Colonic mucosa (tissue), 4 donors: ENCODE data around the gene EVI5. TPM values are rescaled to one million over a fixed set of nuclear protein-coding genes. Genes with fewer than 3 reads are reported as not detected.

ENCODE experiments used
- DNase-seq: peaks from one replicate; pipeline ENCODE4 v3.0.0-alpha.2; 2020
- H3K27ac ChIP-seq: fragments of 200-600 bp; one replicate; pipeline ENCODE4 v1.8.0; 2021
- H3K27me3 ChIP-seq: fragments of 200-600 bp; one replicate; pipeline ENCODE4 v1.8.0; 2021
- H3K36me3 ChIP-seq: fragments of 200-600 bp; one replicate; pipeline ENCODE4 v1.8.0; 2021
- H3K4me1 ChIP-seq: fragments of 200-600 bp; one replicate; pipeline ENCODE4 v1.8.0; 2021; ENCODE audit warnings: mild to moderate bottlenecking
- H3K4me3 ChIP-seq: fragments of 200-600 bp; one replicate; pipeline ENCODE4 v1.8.0; 2021
- H3K9ac ChIP-seq, 2 donors: one replicate each; pipeline ENCODE4 v1.7.0; 2013; ENCODE audit warnings: control low read depth in 2 of 2, low read depth in 2 of 2, low read length in 2 of 2
- H3K9me3 ChIP-seq: fragments of 200-600 bp; one replicate; pipeline ENCODE4 v1.8.0; 2021
- intact Hi-C: fragments of 100-400 bp; cut with DNase I; formaldehyde crosslinking; loops from one replicate; pipeline ENCODE4 v1.14.1; 2022
- total RNA-seq, 2 donors: library from RNA; stranded (reverse); fragmentation: NEBNext Ultra II Directional in 1 of 2; extraction: Animal tissue kit (Norgen Biotek cat#: 25700) in 1 of 2; gene quantifications; one replicate each; pipeline ENCODE4 v1.2.1, GENCODE V29; 2021
- TF ChIP-seq, protein P1 (sequence below): fragments of 200-600 bp; IDR thresholded peaks from one replicate; pipeline ENCODE4 v1.8.0; 2022; ENCODE audit warnings: antibody characterized with exemption, mild to moderate bottlenecking
- donor health status: healthy.
- donor health status: DM: no; HTN: no; CAD: no.
- donor health status: DM: no; HTN: no; CAD: no.

Gene EVI5
- total RNA-seq, 2 donors from 2014 or later: 23.9 to 29.0 TPM

DNA sequence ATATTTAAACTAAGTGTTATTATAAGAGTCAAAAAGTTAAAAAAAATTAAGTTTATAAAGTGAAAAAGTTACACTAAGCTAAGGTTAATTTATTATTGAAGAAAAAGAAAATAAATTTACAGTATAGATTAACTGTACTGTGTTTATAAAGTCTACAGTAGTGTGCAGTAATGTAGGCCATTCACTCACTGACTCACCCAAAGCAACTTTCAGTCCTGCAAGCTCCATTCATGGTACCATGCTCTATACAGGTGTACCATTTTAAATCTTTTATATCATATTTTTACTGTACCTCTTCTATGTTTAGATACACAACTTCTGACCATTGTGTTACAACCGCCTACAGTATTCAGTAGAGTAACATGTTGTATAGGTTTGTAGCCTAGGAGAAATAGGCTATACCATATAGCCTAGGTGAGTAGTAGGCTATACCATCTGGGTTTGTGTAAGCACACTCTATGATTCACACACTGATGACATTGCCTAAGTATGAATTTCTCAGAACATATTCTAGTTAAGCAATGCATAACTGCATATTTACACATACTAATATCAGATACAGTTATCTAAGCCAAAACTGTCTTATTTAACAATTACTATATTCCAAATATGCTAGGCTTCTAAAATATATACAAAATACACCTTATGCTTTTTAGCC, 217.6 kb downstream of the EVI5 start:
- no peak overlapping the region for H3K9ac ChIP-seq
- TF ChIP-seq, protein P1, sequence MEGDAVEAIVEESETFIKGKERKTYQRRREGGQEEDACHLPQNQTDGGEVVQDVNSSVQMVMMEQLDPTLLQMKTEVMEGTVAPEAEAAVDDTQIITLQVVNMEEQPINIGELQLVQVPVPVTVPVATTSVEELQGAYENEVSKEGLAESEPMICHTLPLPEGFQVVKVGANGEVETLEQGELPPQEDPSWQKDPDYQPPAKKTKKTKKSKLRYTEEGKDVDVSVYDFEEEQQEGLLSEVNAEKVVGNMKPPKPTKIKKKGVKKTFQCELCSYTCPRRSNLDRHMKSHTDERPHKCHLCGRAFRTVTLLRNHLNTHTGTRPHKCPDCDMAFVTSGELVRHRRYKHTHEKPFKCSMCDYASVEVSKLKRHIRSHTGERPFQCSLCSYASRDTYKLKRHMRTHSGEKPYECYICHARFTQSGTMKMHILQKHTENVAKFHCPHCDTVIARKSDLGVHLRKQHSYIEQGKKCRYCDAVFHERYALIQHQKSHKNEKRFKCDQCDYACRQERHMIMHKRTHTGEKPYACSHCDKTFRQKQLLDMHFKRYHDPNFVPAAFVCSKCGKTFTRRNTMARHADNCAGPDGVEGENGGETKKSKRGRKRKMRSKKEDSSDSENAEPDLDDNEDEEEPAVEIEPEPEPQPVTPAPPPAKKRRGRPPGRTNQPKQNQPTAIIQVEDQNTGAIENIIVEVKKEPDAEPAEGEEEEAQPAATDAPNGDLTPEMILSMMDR: no peak
- no peaks in the 10 kb centered on the region for H3K36me3 ChIP-seq
- DNase-seq: no peak
- H3K27me3 ChIP-seq: no peaks in the 10 kb centered on the region
- H3K4me1 ChIP-seq: no peaks in the 10 kb centered on the region
- intact Hi-C loops: no loop called here
- H3K27ac ChIP-seq: no peak overlapping the region
- no peaks in the 10 kb centered on the region for H3K9me3 ChIP-seq
- H3K4me3 ChIP-seq: no peak overlapping the region

DNA sequence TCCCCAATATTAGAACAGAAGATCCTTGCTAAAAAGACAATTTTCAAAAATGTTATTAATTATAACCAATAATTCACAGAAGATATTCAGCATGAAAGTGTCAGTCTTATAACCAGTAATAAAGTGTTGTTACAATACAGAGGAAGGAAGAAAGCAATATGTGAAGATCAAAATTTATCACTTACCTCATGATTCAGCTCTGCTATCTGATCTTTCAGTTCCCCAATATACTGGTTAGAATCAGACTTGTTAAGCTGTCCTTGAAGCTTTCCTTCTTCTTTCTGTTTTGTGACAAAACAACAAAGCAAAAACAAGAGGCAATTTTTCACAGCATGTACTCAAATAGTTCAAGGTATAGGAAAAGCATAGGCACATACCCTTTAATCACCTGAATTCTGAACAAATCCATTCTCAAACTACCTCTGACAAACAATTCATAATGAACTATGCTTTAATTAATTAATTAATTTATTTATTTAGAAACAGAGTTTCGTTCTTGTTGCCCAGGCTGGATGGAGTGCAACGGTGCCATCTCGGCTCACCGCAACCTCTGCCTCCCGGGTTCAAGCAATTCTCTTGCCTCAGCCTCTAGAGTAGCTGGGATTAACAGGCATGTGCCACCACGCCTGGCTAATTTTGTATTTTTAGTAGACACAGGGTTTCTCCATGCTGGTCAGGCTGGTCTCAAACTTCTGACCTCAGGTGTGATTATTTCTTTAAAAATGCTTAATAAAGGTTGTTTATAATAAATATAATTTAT, 221.3 kb downstream of the EVI5 start:
- no peaks in the 10 kb centered on the region for H3K4me1 ChIP-seq
- H3K4me3 ChIP-seq: no peak overlapping the region
- no peak overlapping the region for H3K9ac ChIP-seq
- no peaks in the 10 kb centered on the region for H3K27me3 ChIP-seq
- no peak for DNase-seq
- no peak overlapping the region for H3K27ac ChIP-seq
- no peaks in the 10 kb centered on the region for H3K36me3 ChIP-seq
- TF ChIP-seq, protein P1: no peak
- no peaks in the 10 kb centered on the region for H3K9me3 ChIP-seq
- intact Hi-C loops: no loop called here

- Histone ChIP-seq H3K27ac (no peak overlapping the region), H3K9me3 (no peaks in the 10 kb centered on the region), H3K9ac (no peak overlapping the region), H3K4me3 (no peak overlapping the region), H3K4me1 (no peaks in the 10 kb centered on the region), H3K27me3 (no peaks in the 10 kb centered on the region), H3K36me3 (no peaks in the 10 kb centered on the region)
- TF ChIP-seq, protein P1: no peak
- intact Hi-C loops: no loop called here
- no peak for DNase-seq
These were observed 228.6 kb downstream of the EVI5 start for GRCh38 chr1:92556350-92556749.

DNA sequence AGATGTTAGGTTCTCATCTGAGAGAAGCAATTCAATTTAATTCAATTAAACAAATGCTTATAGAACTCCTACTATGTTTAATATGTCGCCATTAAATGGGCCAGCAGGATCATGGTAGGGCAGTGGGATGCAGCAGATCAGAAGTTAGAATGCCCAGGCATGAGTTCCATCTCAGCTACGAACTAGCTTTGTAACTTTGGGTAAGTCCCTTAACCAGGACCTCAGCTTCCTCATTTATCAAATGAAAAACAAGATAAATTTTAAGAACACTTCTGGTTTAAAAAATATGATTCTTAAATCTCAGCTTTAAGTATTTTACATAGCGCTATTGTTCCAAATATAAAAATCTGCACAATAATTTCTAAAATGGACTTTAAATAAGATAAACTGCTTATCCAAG, 230.7 kb downstream of the EVI5 start:
- Histone ChIP-seq H3K4me3 (no peak overlapping the region), H3K36me3 (no peaks in the 10 kb centered on the region), H3K27me3 (no peaks in the 10 kb centered on the region), H3K27ac (no peak overlapping the region), H3K9me3 (no peaks in the 10 kb centered on the region), H3K9ac (no peak overlapping the region), H3K4me1 (no peaks in the 10 kb centered on the region)
- DNase-seq: no peak
- TF ChIP-seq, protein P1: no peak
- intact Hi-C loops: no loop called here

DNA sequence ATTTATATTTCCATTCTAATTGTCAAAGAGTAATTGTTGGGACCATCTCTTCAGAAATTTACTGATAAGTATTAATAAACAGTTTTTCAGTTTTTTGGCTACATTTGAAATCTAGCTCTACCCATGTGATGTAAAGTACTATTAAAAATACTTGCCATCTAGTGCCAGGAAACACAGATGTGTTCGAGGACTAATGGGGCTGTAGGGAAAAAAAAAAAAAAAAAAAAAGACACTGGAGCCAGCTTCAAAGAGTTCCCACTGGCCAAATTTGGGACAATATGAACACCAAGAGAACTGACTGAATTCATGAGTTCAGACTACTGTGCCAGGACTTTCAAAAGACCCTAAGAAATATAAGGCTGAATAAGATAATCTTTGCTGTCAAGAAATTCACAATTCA, 233.0 kb downstream of the EVI5 start:
- no peak for DNase-seq
- H3K36me3 ChIP-seq: no peaks in the 10 kb centered on the region
- no peaks in the 10 kb centered on the region for H3K27me3 ChIP-seq

More for the DNA sequence above, 233.0 kb downstream of the EVI5 start:
- Histone ChIP-seq H3K9me3 (no peaks in the 10 kb centered on the region), H3K9ac (no peak overlapping the region), H3K27ac (no peak overlapping the region), H3K4me1 (no peaks in the 10 kb centered on the region), H3K4me3 (no peak overlapping the region)
- TF ChIP-seq, protein P1: no peak
- intact Hi-C loops: no loop called here
